Measurements from ENCODE around the gene TPR. TPM values are rescaled to one million over a fixed set of nuclear protein-coding genes. Genes with fewer than 3 reads are reported as not detected.

TPR gene
- total RNA-seq, 4 donors from 2014 or later, result 77.8 to 117 (median 82.9) TPM

- no peak overlapping the region for H3K4me3 ChIP-seq
- no peaks in the 10 kb centered on the region for H3K4me1 ChIP-seq
- WGBS, result 84% methylated on average over 7 of the region's 7 CpGs
- H3K27me3 ChIP-seq, result no peaks in the 10 kb centered on the region
- no peaks in the 10 kb centered on the region for H3K9me3 ChIP-seq
- DNase-seq (ENCODE audit: low spot score in 2 of 2), result no peak
- no peak for TF ChIP-seq POLR2A (IDR thresholded peaks at IDR 0.05)
- TF ChIP-seq CTCF (IDR thresholded peaks at IDR 0.05), result no peak
- no peak for TF ChIP-seq EP300 (IDR thresholded peaks at IDR 0.05)
- no peak overlapping the region for H3K27ac ChIP-seq
- no peaks in the 10 kb centered on the region for H3K36me3 ChIP-seq
Measured at GRCh38 chr1:186286615-186287315, 88.3 kb downstream of the TPR start.

- Histone ChIP-seq H3K9me3 (no peaks in the 10 kb centered on the region), H3K4me3 (no peak overlapping the region), H3K36me3 (no peaks in the 10 kb centered on the region), H3K4me1 (no peaks in the 10 kb centered on the region), H3K27me3 (no peaks in the 10 kb centered on the region), H3K27ac (no peak overlapping the region)
- TF ChIP-seq POLR2A (IDR thresholded peaks at IDR 0.05), result no peak
- TF ChIP-seq POLR2AphosphoS5 (IDR thresholded peaks at IDR 0.05), result no peak
- TF ChIP-seq CTCF (IDR thresholded peaks at IDR 0.05), result no peak
- TF ChIP-seq EP300 (IDR thresholded peaks at IDR 0.05), result no peak
- no peak for DNase-seq (ENCODE audit: low spot score in 2 of 2)
- 54% methylated on average over 3 of the region's 3 CpGs for WGBS
Measured at GRCh38 chr1:186283374-186283773, 91.7 kb downstream of the TPR start.

GRCh38 chr1:186282466-186282865 lies 92.6 kb downstream of the TPR start:
- Histone ChIP-seq H3K36me3 (no peaks in the 10 kb centered on the region), H3K27me3 (no peaks in the 10 kb centered on the region), H3K4me1 (no peaks in the 10 kb centered on the region), H3K4me3 (no peak overlapping the region), H3K9me3 (no peaks in the 10 kb centered on the region), H3K27ac (no peak overlapping the region)
- DNase-seq (ENCODE audit: low spot score in 2 of 2), result no peak
- WGBS, result 88% methylated on average over 8 of the region's 8 CpGs
- TF ChIP-seq CTCF (IDR thresholded peaks at IDR 0.05) (no peak), EP300 (IDR thresholded peaks at IDR 0.05) (no peak), POLR2AphosphoS5 (IDR thresholded peaks at IDR 0.05) (no peak), POLR2A (IDR thresholded peaks at IDR 0.05) (no peak)

GRCh38 chr1:186275822-186276221 lies 99.2 kb downstream of the TPR start:
- H3K36me3 ChIP-seq, result no peaks in the 10 kb centered on the region
- WGBS, result 73% methylated on average over 2 of the region's 2 CpGs

GRCh38 chr1:186272486-186272885 lies 102.6 kb downstream of the TPR start:
- 20% methylated on average over 1 of the region's 1 CpG for WGBS
- H3K4me1 ChIP-seq, result no peaks in the 10 kb centered on the region

More at GRCh38 chr1:186275822-186276221, 99.2 kb downstream of the TPR start:
- TF ChIP-seq POLR2AphosphoS5 (IDR thresholded peaks at IDR 0.05) (no peak), CTCF (IDR thresholded peaks at IDR 0.05) (no peak), EP300 (IDR thresholded peaks at IDR 0.05) (no peak), POLR2A (IDR thresholded peaks at IDR 0.05) (no peak)
- H3K9me3 ChIP-seq, result no peaks in the 10 kb centered on the region
- no peak overlapping the region for H3K27ac ChIP-seq
- DNase-seq (ENCODE audit: low spot score in 2 of 2), result no peak
- H3K4me3 ChIP-seq, result no peak overlapping the region
- H3K4me1 ChIP-seq, result no peaks in the 10 kb centered on the region
- no peaks in the 10 kb centered on the region for H3K27me3 ChIP-seq

More at GRCh38 chr1:186272486-186272885, 102.6 kb downstream of the TPR start:
- Histone ChIP-seq H3K27me3 (no peaks in the 10 kb centered on the region), H3K4me3 (no peak overlapping the region), H3K36me3 (no peaks in the 10 kb centered on the region), H3K27ac (no peak overlapping the region), H3K9me3 (no peaks in the 10 kb centered on the region)
- DNase-seq (ENCODE audit: low spot score in 2 of 2), result no peak
- TF ChIP-seq POLR2A (IDR thresholded peaks at IDR 0.05), result no peak
- no peak for TF ChIP-seq CTCF (IDR thresholded peaks at IDR 0.05)
- TF ChIP-seq EP300 (IDR thresholded peaks at IDR 0.05), result no peak
- no peak for TF ChIP-seq POLR2AphosphoS5 (IDR thresholded peaks at IDR 0.05)
